ENCODE data around the gene MGLL.

Gene MGLL

GRCh38 chr3:127844326-127844942 is 22.1 kb upstream of the MGLL start:
- Histone ChIP-seq H3K9me3 (replicated peaks in 1 of 11) (no peaks in the 10 kb centered on the region), H3K4me3 (no peak overlapping the region), H4K20me1 (no peaks in the 10 kb centered on the region), H3K27ac (no peak overlapping the region), H3K9ac (no peak overlapping the region), H3K4me1 (peaks cover 0 to 46% (median 28%) of the 10 kb centered on the region in 10 experiments; a peak in 14 of 20 replicates), H3K4me2 (peak overlapping the region in 10 of 11 experiments; percentile 9 to 70 (median 46); a peak in 18 of 22 replicates), H3K36me3 (no peaks in the 10 kb centered on the region), H3K27me3 (no peaks in the 10 kb centered on the region)
- no peak for TF ChIP-seq Cebpa-rat (IDR thresholded peaks at IDR 0.05)

- H3K27ac ChIP-seq, result no peak overlapping the region
- H3K4me1 ChIP-seq, result peaks cover 0 to 44% (median 30%) of the 10 kb centered on the region in 10 experiments; a peak in 15 of 20 replicates
- H3K36me3 ChIP-seq, result no peaks in the 10 kb centered on the region
- H3K4me2 ChIP-seq, result no peak overlapping the region
- H3K9ac ChIP-seq, result no peak overlapping the region
- H3K9me3 ChIP-seq (replicated peaks in 1 of 11), result peaks cover 0 to 4% (median 0%) of the 10 kb centered on the region in 11 experiments; a peak in 1 of 22 replicates
- H3K4me3 ChIP-seq, result no peak overlapping the region
- no peak for TF ChIP-seq Cebpa-rat (IDR thresholded peaks at IDR 0.05)
- H4K20me1 ChIP-seq, result no peaks in the 10 kb centered on the region
- H3K27me3 ChIP-seq, result no peaks in the 10 kb centered on the region
These were observed 18.4 kb upstream of the MGLL start for GRCh38 chr3:127840671-127841070.

GRCh38 chr3:127839099-127839498 is 16.8 kb upstream of the MGLL start:
- Histone ChIP-seq H3K27ac (no peak overlapping the region), H3K4me3 (no peak overlapping the region), H3K36me3 (no peaks in the 10 kb centered on the region), H3K9ac (no peak overlapping the region), H3K4me2 (no peak overlapping the region), H4K20me1 (no peaks in the 10 kb centered on the region), H3K4me1 (peaks cover 0 to 35% (median 22%) of the 10 kb centered on the region in 10 experiments; a peak in 15 of 20 replicates), H3K27me3 (no peaks in the 10 kb centered on the region), H3K9me3 (replicated peaks in 1 of 11) (peaks cover 0 to 4% (median 0%) of the 10 kb centered on the region in 11 experiments; a peak in 1 of 22 replicates)
- TF ChIP-seq Cebpa-rat (IDR thresholded peaks at IDR 0.05), result no peak

- no peak for TF ChIP-seq Cebpa-rat (IDR thresholded peaks at IDR 0.05)
- no peak overlapping the region for H3K27ac ChIP-seq
- H3K27me3 ChIP-seq, result no peaks in the 10 kb centered on the region
- H3K4me3 ChIP-seq, result no peak overlapping the region
- H3K4me1 ChIP-seq, result peaks cover 0 to 11% (median 5%) of the 10 kb centered on the region in 10 experiments; a peak in 4 of 20 replicates
- no peak overlapping the region for H3K9ac ChIP-seq
- H3K9me3 ChIP-seq (replicated peaks in 1 of 11), result peaks cover 0 to 11% (median 0%) of the 10 kb centered on the region in 11 experiments; a peak in 7 of 22 replicates
- peak overlapping the region in 5 of 11 experiments; percentile 1 to 28 (median 12); a peak in 4 of 22 replicates for H3K4me2 ChIP-seq
- H4K20me1 ChIP-seq, result no peaks in the 10 kb centered on the region
- H3K36me3 ChIP-seq, result no peaks in the 10 kb centered on the region
These were observed 13.9 kb upstream of the MGLL start for GRCh38 chr3:127835993-127836882.

GRCh38 chr3:127834771-127835170 is 12.5 kb upstream of the MGLL start:
- H4K20me1 ChIP-seq, result no peaks in the 10 kb centered on the region
- no peak overlapping the region for H3K27ac ChIP-seq
- peaks cover 0 to 11% (median 5%) of the 10 kb centered on the region in 10 experiments; a peak in 4 of 20 replicates for H3K4me1 ChIP-seq
- H3K36me3 ChIP-seq, result no peaks in the 10 kb centered on the region
- no peak overlapping the region for H3K9ac ChIP-seq
- no peaks in the 10 kb centered on the region for H3K27me3 ChIP-seq
- peaks cover 11 to 21% (median 14%) of the 10 kb centered on the region in 11 experiments for H3K9me3 ChIP-seq (replicated peaks in 1 of 11)
- TF ChIP-seq Cebpa-rat (IDR thresholded peaks at IDR 0.05), result no peak
- no peak overlapping the region for H3K4me2 ChIP-seq
- no peak overlapping the region for H3K4me3 ChIP-seq

GRCh38 chr3:127833281-127834032 is 11.1 kb upstream of the MGLL start:
- H3K27ac ChIP-seq, result no peak overlapping the region

GRCh38 chr3:127831723-127832172 is 9.4 kb upstream of the MGLL start:
- Histone ChIP-seq H3K9ac (no peak overlapping the region), H3K36me3 (peaks cover 0 to 5% (median 0%) of the 10 kb centered on the region in 11 experiments; a peak in 3 of 22 replicates), H3K27ac (no peak overlapping the region), H3K4me3 (no peak overlapping the region), H3K4me1 (peaks cover 0 to 8% (median 5%) of the 10 kb centered on the region in 10 experiments; a peak in 4 of 20 replicates), H3K9me3 (replicated peaks in 1 of 11) (peaks cover 41 to 49% (median 44%) of the 10 kb centered on the region in 11 experiments), H3K4me2 (0 out of 22 replicates have a peak overlapping the region, but pooled peaks of 1 of the 11 experiments have one; percentile 3), H4K20me1 (no peaks in the 10 kb centered on the region), H3K27me3 (no peaks in the 10 kb centered on the region)
- TF ChIP-seq Cebpa-rat (IDR thresholded peaks at IDR 0.05), result no peak

More at GRCh38 chr3:127833281-127834032, 11.1 kb upstream of the MGLL start:
- Histone ChIP-seq H3K4me1 (peaks cover 0 to 11% (median 5%) of the 10 kb centered on the region in 10 experiments; a peak in 4 of 20 replicates), H3K27me3 (no peaks in the 10 kb centered on the region), H3K9ac (no peak overlapping the region), H3K36me3 (peaks cover 0 to under 1% (median 0%) of the 10 kb centered on the region in 11 experiments; a peak in 3 of 22 replicates), H4K20me1 (no peaks in the 10 kb centered on the region), H3K4me2 (no peak overlapping the region), H3K4me3 (no peak overlapping the region), H3K9me3 (replicated peaks in 1 of 11) (peaks cover 24 to 32% (median 27%) of the 10 kb centered on the region in 11 experiments)
- no peak for TF ChIP-seq Cebpa-rat (IDR thresholded peaks at IDR 0.05)

GRCh38 chr3:127829537-127829936 is 7.2 kb upstream of the MGLL start:
- no peak overlapping the region for H3K27ac ChIP-seq
- H3K27me3 ChIP-seq, result peaks cover 3 to 18% (median 14%) of the 10 kb centered on the region in 11 experiments
- TF ChIP-seq Cebpa-rat (IDR thresholded peaks at IDR 0.05), result no peak
- H3K4me2 ChIP-seq, result no peak overlapping the region
- H3K9ac ChIP-seq, result no peak overlapping the region
- H3K36me3 ChIP-seq, result peaks cover 0 to 5% (median 0%) of the 10 kb centered on the region in 11 experiments; a peak in 3 of 22 replicates
- H4K20me1 ChIP-seq, result no peaks in the 10 kb centered on the region; a peak in 1 of 22 replicates
- H3K9me3 ChIP-seq (replicated peaks in 1 of 11), result peaks cover 46 to 59% (median 51%) of the 10 kb centered on the region in 11 experiments
- H3K4me1 ChIP-seq, result no peaks in the 10 kb centered on the region; a peak in 1 of 20 replicates
- no peak overlapping the region for H3K4me3 ChIP-seq
